Prostate gland (tissue), 2 donors: ENCODE results near the gene TMEM131L. TPM values are rescaled to one million over a fixed set of nuclear protein-coding genes. Genes with fewer than 3 reads are reported as not detected.
"Not testable (repeated sequence)": the region's sequence is repeated elsewhere in the genome, so short reads cannot be mapped to it uniquely, and the experiment has no call there.

Experiments used
- DNase-seq: peaks from one replicate; pipeline ENCODE4 v3.0.0-alpha.2; 2019; ENCODE audit warnings: low spot score
- H3K27ac ChIP-seq, 2 donors: fragments of 200-600 bp; sonication (generic); 2 replicates each; pipeline ENCODE4 v1.5.1; 2017 to 2019
- H3K27me3 ChIP-seq: fragments of 200-600 bp; sonication (generic); replicated peaks from 2 replicates; pipeline ENCODE4 v1.5.1; 2019; ENCODE audit not compliant: insufficient read depth
- H3K36me3 ChIP-seq, 2 donors: fragments of 200-600 bp; sonication (generic); 1 replicate in 1 of 2; 2 replicates in 1 of 2; pipeline versions ENCODE4 v1.5.1 to v1.8.1; 2017 to 2019
- H3K4me1 ChIP-seq: fragments of 200-600 bp; sonication (generic); replicated peaks from 2 replicates; pipeline ENCODE4 v1.5.1; 2019
- H3K4me3 ChIP-seq, 2 donors: fragments of 200-600 bp; sonication (generic); 2 replicates each; pipeline ENCODE4 v1.5.1; 2017 to 2019
- H3K9me3 ChIP-seq: fragments of 200-600 bp; sonication (generic); 2 replicates; pipeline ENCODE4 v1.5.1; 2017
- CTCF ChIP-seq, 4 experiments: fragments of 200-600 bp in 2 of 4; fragments of 450-650 bp in 2 of 4; sonication (generic) in 2 of 4; IDR thresholded peaks; 1 replicate in 3 of 4; 2 replicates in 1 of 4; pipeline ENCODE4 v1.5.1; 2016 to 2019; ENCODE audit warnings: antibody characterized with exemption in 4 of 4, mild to moderate bottlenecking in 2 of 4, moderate library complexity in 2 of 4
- POLR2A ChIP-seq: fragments of 450-650 bp; IDR thresholded peaks from one replicate; pipeline ENCODE4 v1.6.1; 2016; ENCODE audit warnings: antibody characterized with exemption, mild to moderate bottlenecking
- POLR2AphosphoS5 ChIP-seq: sonication (generic); formaldehyde crosslinking; IDR thresholded peaks from one replicate; pipeline ENCODE4 v1.6.1; 2017; ENCODE audit warnings: antibody characterized with exemption
- WGBS: methylation state at CpG from one replicate; pipeline ENCODE4 v1.1.5; 2018; 5-methylcytosine and 5-hydroxymethylcytosine counted together
- intact Hi-C: fragments of 100-400 bp; cut with DNase I; formaldehyde crosslinking; loops from one replicate; pipeline ENCODE4 v1.14.2; 2022
- total RNA-seq, 2 donors: library from RNA; depleted of rRNA; stranded (reverse); fragments of >200 nt; gene quantifications; one replicate each; pipeline ENCODE4 v1.1.0, GENCODE V29; 2016

TMEM131L gene
- total RNA-seq, 2 donors from 2014 or later = 9.3 to 12.5 TPM

- WGBS = 84% methylated on average over 6 of the region's 6 CpGs
Observed at GRCh38 chr4:153595894-153596601, 129.9 kb downstream of the TMEM131L start.

GRCh38 chr4:153602758-153603157 is 136.6 kb downstream of the TMEM131L start:
- Histone ChIP-seq H3K27ac (no peak overlapping the region), H3K36me3 (no peaks in the 10 kb centered on the region), H3K27me3 (no peaks in the 10 kb centered on the region), H3K9me3 (no peaks in the 10 kb centered on the region), H3K4me1 (no peaks in the 10 kb centered on the region), H3K4me3 (no peak overlapping the region)
- 95% methylated on average over 3 of the region's 3 CpGs for WGBS
- DNase-seq = no peak
- intact Hi-C loops = no loop called here
- TF ChIP-seq POLR2A (no peak), CTCF (IDR thresholded peaks at IDR 0.05) (no peak), POLR2AphosphoS5 (no peak)

More at GRCh38 chr4:153595894-153596601, 129.9 kb downstream of the TMEM131L start:
- no peaks in the 10 kb centered on the region for H3K9me3 ChIP-seq
- no peak for DNase-seq
- no peaks in the 10 kb centered on the region for H3K27me3 ChIP-seq
- intact Hi-C loops = no loop called here
- TF ChIP-seq POLR2A (no peak), CTCF (IDR thresholded peaks at IDR 0.05) (no peak), POLR2AphosphoS5 (no peak)
- no peaks in the 10 kb centered on the region for H3K4me1 ChIP-seq
- no peaks in the 10 kb centered on the region for H3K36me3 ChIP-seq
- H3K4me3 ChIP-seq = no peak overlapping the region
- H3K27ac ChIP-seq = no peak overlapping the region

GRCh38 chr4:153603258-153603657 is 137.1 kb downstream of the TMEM131L start:
- 94% methylated on average over 2 of the region's 2 CpGs for WGBS

GRCh38 chr4:153603835-153604234 is 137.7 kb downstream of the TMEM131L start:
- H3K27me3 ChIP-seq = no peaks in the 10 kb centered on the region
- H3K27ac ChIP-seq = no peak overlapping the region
- 89% methylated on average over 3 of the region's 3 CpGs for WGBS
- no peaks in the 10 kb centered on the region for H3K9me3 ChIP-seq
- intact Hi-C loops = no loop called here
- TF ChIP-seq POLR2A (no peak), CTCF (IDR thresholded peaks at IDR 0.05) (no peak), POLR2AphosphoS5 (no peak)
- DNase-seq = no peak
- H3K4me3 ChIP-seq = no peak overlapping the region
- H3K4me1 ChIP-seq = no peaks in the 10 kb centered on the region
- H3K36me3 ChIP-seq = no peaks in the 10 kb centered on the region

More at GRCh38 chr4:153603258-153603657, 137.1 kb downstream of the TMEM131L start:
- intact Hi-C loops = no loop called here
- TF ChIP-seq POLR2AphosphoS5 = no peak
- no peak for TF ChIP-seq CTCF (IDR thresholded peaks at IDR 0.05)
- TF ChIP-seq POLR2A = no peak
- no peaks in the 10 kb centered on the region for H3K27me3 ChIP-seq
- H3K9me3 ChIP-seq = no peaks in the 10 kb centered on the region
- H3K27ac ChIP-seq = no peak overlapping the region
- no peak overlapping the region for H3K4me3 ChIP-seq
- H3K36me3 ChIP-seq = no peaks in the 10 kb centered on the region
- H3K4me1 ChIP-seq = no peaks in the 10 kb centered on the region
- no peak for DNase-seq

- H3K27me3 ChIP-seq, H3K4me3 ChIP-seq, H3K27ac ChIP-seq, DNase-seq, H3K9me3 ChIP-seq, intact Hi-C loops, H3K4me1 ChIP-seq, H3K36me3 ChIP-seq: not testable (repeated sequence)
- WGBS = 81% methylated on average over 2 of the region's 2 CpGs
Observed at GRCh38 chr4:153609070-153609469, 142.9 kb downstream of the TMEM131L start.
